ENCODE data around the gene ABCG8. TPM values are rescaled to one million over a fixed set of nuclear protein-coding genes. Genes with fewer than 3 reads are reported as not detected.
A peak's percentile ranks its signal among the peaks of the same experiment; 100 is the strongest.

The ABCG8 gene
- total and polyA plus RNA-seq, 8 donors, result 1.1 to 8.9 (median 6.7) TPM; not detected in 5

GRCh38 chr2:43825841-43826240, 12.9 kb upstream of the ABCG8 start:
- intact Hi-C loops (cut with DNase I; ENCODE audit: low total_unique reads), result no loop called here

GRCh38 chr2:43826305-43827250, 12.2 kb upstream of the ABCG8 start:
- peaks cover 0 to 3% (median 3%) of the 10 kb centered on the region in 4 donors for H3K4me1 ChIP-seq
- intact Hi-C loops (cut with DNase I; ENCODE audit: low total_unique reads), result no loop called here
- WGBS, 5 donors, result 90 to 96% (median 94%) methylated on average over 17 of the region's 17 CpGs
- TF ChIP-seq EP300 (IDR thresholded peaks at IDR 0.05), result no peak
- TF ChIP-seq CTCF (IDR thresholded peaks at IDR 0.05), result no peak
- TF ChIP-seq POLR2A (IDR thresholded peaks at IDR 0.05), result no peak
- TF ChIP-seq POLR2AphosphoS5 (IDR thresholded peaks at IDR 0.05), result no peak
- no peaks in the 10 kb centered on the region for H3K9me3 ChIP-seq
- no peak overlapping the region for H3K27ac ChIP-seq
- DNase-seq, result no peak
- H3K27me3 ChIP-seq, result peaks cover 4 to 25% (median 10%) of the 10 kb centered on the region in 3 donors
- no peaks in the 10 kb centered on the region for H3K36me3 ChIP-seq
- no peak overlapping the region for H3K4me3 ChIP-seq

More at GRCh38 chr2:43825841-43826240, 12.9 kb upstream of the ABCG8 start:
- Histone ChIP-seq H3K27ac (no peak overlapping the region), H3K4me3 (no peak overlapping the region), H3K27me3 (peaks cover 0 to 17% (median 4%) of the 10 kb centered on the region in 3 donors), H3K9me3 (no peaks in the 10 kb centered on the region), H3K36me3 (no peaks in the 10 kb centered on the region), H3K4me1 (no peaks in the 10 kb centered on the region)
- 64 to 76% (median 72%) methylated on average over 3 of the region's 3 CpGs for WGBS, 5 donors
- DNase-seq, result no peak
- TF ChIP-seq POLR2AphosphoS5 (IDR thresholded peaks at IDR 0.05) (no peak), POLR2A (IDR thresholded peaks at IDR 0.05) (no peak), EP300 (IDR thresholded peaks at IDR 0.05) (no peak), CTCF (IDR thresholded peaks at IDR 0.05) (no peak)

- no peak for TF ChIP-seq POLR2AphosphoS5 (IDR thresholded peaks at IDR 0.05)
- TF ChIP-seq POLR2A (IDR thresholded peaks at IDR 0.05), result no peak
- TF ChIP-seq CTCF (IDR thresholded peaks at IDR 0.05), result no peak
- no peak for TF ChIP-seq EP300 (IDR thresholded peaks at IDR 0.05)
- H3K9me3 ChIP-seq, result no peaks in the 10 kb centered on the region
- peaks cover 5 to 41% (median 21%) of the 10 kb centered on the region in 3 donors for H3K27me3 ChIP-seq
- H3K4me1 ChIP-seq, result peaks cover 0 to 11% (median 11%) of the 10 kb centered on the region in 4 donors
- 6 to 13% (median 7%) methylated on average over 26 to 54 of the region's 54 CpGs for WGBS, 5 donors
- peak in 1 of 2 donors; percentile 47 for DNase-seq
- no peaks in the 10 kb centered on the region for H3K36me3 ChIP-seq
- H3K4me3 ChIP-seq, result peak overlapping the region; percentile 9 to 42 (median 28)
- intact Hi-C loops (cut with DNase I; ENCODE audit: low total_unique reads), result no loop called here
- H3K27ac ChIP-seq, result no peak overlapping the region
Observed at GRCh38 chr2:43831543-43832294, 7.1 kb upstream of the ABCG8 start.

GRCh38 chr2:43832457-43832856, 6.3 kb upstream of the ABCG8 start:
- 42 to 47% (median 44%) methylated on average over 3 of the region's 3 CpGs for WGBS, 5 donors
- Histone ChIP-seq H3K9me3 (no peaks in the 10 kb centered on the region), H3K4me3 (no peak overlapping the region), H3K27me3 (peaks cover 5 to 41% (median 21%) of the 10 kb centered on the region in 3 donors), H3K27ac (no peak overlapping the region), H3K36me3 (no peaks in the 10 kb centered on the region), H3K4me1 (peaks cover 0 to 11% (median 11%) of the 10 kb centered on the region in 4 donors)
- intact Hi-C loops (cut with DNase I; ENCODE audit: low total_unique reads), result no loop called here
- TF ChIP-seq EP300 (IDR thresholded peaks at IDR 0.05) (no peak), POLR2AphosphoS5 (IDR thresholded peaks at IDR 0.05) (no peak), POLR2A (IDR thresholded peaks at IDR 0.05) (no peak)
- peak in 1 of 2 donors; percentile 20 for DNase-seq

Measured in stomach (tissue), 9 donors.